Measurements from ENCODE around the gene SON.

DNA sequence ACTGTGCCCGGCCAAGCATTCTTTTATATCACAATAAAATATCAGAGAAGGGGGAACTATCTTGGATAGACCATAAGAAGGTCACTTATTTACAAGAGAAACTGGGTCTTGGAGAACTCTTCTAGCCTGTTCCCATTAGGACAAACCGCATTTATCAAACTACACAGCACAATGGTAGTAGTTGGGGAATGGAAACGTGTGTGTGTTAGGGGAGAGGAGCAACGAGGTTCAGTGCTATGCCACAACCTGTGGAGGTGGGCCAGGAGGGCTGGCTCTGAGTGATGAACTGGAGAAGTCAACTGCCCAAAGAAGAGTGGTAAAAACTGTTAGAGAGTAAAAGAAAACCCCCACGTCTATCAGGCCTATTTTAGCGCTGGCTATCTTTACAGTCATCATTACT lies 44.1 kb downstream of the SON start:
- TF ChIP-seq CTCF (conservative IDR thresholded peaks at IDR 0.05; ENCODE audit: low read depth, low read length) (no peak), EZH2 (IDR thresholded peaks at IDR 0.05; ENCODE audit: borderline replicate concordance, low read depth, low read length, poor library complexity, severe bottlenecking) (no peak)
